ENCODE results near the gene AGPS.
A peak's percentile ranks its signal among the peaks of the same experiment; 100 is the strongest.

DNA sequence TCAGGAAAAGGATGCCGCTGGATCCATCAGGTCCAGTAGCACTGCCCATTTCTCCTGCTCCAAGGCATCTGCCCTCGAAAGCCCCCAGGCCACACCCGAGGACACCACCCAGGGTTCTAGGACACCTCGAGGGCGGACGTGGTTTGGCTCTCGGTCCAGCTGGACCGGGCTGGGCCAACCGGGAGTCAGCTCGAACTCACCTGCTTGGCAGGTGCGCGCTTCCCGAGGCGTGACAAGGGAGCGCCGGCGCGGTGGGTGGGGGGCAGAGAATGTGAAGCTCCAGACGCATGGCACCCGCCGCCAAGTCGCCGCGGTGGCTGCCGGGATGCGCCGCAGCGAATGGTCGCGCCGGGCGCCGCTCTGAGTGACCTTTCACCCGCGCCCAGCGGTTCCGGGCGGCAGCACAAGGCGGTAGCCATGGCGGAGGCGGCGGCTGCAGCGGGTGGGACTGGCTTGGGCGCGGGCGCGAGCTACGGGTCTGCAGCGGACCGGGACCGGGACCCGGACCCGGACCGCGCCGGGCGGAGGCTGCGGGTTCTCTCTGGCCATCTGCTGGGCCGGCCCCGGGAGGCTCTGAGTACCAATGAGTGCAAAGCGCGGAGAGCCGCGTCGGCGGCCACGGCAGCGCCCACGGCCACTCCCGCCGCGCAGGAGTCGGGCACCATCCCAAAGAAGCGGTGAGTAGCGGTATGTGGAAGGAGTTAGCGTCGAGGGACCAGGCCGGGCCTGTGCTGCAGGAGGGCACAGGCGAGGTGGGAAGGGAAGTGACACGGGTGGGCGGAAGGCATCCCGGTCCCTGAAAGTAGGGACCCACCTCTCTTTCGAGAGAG, at the start of gene AGPS:
- TF ChIP-seq ATF3 (IDR thresholded peaks at IDR 0.05; ENCODE audit: borderline replicate concordance, extremely low read depth, low read depth, low read length) (no peak), CEBPB (IDR thresholded peaks at IDR 0.05; ENCODE audit: borderline replicate concordance in 1 of 2, low read depth in 2 of 2, low read length in 2 of 2) (no peak), BHLHE40 (IDR thresholded peaks at IDR 0.05; ENCODE audit: borderline replicate concordance in 1 of 2, low read depth in 2 of 2, low read length in 1 of 2) (peak; percentile 22 to 86; a peak in 2 of 4 replicates)
- TF ChIP-seq, protein P1, sequence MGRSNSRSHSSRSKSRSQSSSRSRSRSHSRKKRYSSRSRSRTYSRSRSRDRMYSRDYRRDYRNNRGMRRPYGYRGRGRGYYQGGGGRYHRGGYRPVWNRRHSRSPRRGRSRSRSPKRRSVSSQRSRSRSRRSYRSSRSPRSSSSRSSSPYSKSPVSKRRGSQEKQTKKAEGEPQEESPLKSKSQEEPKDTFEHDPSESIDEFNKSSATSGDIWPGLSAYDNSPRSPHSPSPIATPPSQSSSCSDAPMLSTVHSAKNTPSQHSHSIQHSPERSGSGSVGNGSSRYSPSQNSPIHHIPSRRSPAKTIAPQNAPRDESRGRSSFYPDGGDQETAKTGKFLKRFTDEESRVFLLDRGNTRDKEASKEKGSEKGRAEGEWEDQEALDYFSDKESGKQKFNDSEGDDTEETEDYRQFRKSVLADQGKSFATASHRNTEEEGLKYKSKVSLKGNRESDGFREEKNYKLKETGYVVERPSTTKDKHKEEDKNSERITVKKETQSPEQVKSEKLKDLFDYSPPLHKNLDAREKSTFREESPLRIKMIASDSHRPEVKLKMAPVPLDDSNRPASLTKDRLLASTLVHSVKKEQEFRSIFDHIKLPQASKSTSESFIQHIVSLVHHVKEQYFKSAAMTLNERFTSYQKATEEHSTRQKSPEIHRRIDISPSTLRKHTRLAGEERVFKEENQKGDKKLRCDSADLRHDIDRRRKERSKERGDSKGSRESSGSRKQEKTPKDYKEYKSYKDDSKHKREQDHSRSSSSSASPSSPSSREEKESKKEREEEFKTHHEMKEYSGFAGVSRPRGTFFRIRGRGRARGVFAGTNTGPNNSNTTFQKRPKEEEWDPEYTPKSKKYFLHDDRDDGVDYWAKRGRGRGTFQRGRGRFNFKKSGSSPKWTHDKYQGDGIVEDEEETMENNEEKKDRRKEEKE (IDR thresholded peaks at IDR 0.05), result no peak
